Measurements from ENCODE around the gene PER3.

Gene PER3

DNA sequence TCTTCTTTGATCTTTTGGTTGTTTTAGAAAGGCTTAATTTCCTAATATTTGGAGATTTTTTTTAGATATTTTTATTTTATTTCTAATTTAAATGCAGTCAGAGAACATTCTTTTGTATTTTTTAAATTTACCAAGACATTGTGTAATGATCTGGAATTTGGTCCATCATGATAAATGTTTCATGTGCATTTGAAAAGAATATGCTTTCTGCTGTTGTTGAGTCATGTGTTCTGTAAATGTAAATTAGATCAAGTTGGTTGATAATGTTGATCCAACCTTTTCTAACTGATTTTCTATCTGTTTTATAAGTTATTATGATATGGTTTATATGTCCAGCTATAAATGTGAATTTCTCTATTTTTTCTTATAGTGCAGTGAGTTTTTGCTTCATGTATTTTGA lies 48.9 kb downstream of the PER3 start:
- DNase-seq (ENCODE audit: low spot score), result no peak

DNA sequence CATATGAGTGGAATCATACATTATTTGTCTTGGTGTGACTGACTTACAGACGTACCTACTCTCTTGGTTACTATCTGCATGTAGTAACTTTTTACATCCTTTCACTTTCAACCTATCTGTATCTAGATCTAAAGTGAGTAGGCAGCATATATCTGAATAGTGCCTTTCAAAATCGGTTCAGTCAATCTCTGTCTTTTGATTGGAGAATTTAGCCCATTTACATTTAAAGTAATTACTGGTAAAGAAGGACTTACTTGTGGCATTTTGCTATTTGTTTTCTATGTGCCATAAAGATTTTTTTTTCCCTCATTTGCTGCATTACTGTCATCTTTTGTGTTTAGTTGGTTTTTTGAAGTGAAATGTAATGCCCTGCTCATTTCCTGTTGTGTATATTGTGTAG lies 54.6 kb downstream of the PER3 start:
- no peak for DNase-seq (ENCODE audit: low spot score)

DNA sequence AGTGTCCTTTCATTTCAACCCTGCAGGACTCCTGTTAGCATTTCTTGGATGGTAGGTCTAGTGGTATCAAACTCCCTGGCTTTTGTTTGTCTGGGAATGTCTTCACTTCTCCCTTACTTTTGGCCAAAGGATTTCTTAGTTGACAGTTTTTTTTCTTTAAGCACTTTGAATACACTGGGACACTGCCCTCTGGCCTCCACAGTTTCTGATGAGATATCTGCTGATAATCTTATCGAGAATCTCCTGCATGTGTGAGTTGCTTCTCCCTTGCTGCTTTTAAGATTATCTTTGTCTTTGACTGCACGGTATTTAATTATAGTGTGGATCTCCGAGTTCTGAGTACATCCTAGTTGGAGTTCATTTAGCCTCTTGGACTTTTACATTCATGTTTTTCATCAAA lies 55.4 kb downstream of the PER3 start:
- no peak for DNase-seq (ENCODE audit: low spot score)

DNA sequence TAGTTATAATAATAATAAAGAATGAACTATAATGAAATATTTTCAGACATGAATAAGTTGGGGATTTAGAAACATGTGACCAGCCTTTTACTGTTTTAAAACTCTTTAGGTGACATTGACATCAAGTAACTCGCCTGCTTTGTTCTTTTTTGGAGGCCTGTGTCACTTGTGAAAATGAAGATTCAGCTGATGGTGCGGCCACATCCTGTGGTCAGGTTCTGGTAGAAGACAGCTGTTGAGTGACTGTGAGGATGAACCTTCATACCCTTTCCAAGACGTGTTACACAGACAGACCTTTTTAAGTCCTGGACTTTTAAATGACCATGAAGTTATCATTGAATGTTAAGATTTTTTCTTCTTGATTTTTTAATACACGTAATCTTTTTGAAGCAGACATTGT lies 58.4 kb downstream of the PER3 start:
- DNase-seq (ENCODE audit: low spot score), result peak; percentile 22

DNA sequence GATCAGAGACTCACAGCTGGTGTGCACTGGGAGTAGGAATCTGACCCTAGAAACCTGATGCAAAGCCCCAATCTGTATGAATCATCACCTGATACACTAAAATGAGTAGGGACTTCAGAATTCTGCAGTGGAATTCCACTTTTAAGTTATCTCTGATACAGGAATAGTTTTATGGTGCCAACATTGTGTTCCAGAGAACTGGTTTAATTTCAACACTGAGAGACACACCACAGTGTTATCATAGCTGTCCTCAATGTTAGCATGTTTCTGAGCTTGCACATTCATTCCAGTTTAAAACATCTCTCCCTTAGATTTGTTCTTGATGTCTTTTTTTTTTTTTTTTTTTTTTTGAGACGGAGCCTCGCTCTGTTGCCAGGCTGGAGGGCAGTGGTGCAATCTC lies 61.7 kb downstream of the PER3 start:
- no peak for DNase-seq (ENCODE audit: low spot score)

DNA sequence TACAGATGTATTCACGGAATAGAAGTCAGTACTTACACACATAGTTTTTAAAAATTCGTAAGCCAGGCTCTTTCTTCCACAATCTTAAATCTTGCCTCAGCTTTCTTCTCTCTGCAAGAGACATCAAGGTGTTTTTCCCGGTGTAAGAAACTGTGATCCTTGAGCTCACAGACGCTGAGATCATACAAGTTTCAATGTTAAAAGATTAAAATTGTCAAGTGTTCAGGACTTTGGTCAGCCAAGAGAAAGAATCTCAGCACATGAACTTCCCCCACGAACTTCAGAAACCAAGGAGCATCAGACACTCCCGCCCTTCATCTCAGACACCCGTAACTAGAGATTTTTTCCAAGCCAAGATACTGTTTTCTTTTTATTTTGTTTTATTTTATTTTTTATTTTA lies 62.6 kb downstream of the PER3 start:
- DNase-seq (ENCODE audit: low spot score), result no peak

DNA sequence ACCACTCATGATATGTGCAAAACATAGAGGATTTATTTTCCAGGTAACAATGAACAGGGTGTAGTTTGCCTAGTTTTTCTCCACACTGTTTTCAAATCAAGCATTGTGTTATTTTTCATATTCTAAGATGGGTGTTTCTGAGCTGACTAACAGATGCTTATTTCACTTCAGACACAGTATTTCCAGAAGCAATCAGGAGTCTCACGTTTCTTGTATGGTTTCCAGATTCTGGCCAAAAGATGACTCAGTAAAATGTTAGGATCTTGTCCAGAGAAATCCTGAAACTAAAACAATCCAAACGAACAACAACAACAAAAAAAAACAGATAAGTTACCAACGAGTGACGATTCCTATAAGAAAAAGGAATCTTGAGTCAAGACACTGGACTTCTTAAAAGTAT lies 63.5 kb downstream of the PER3 start:
- DNase-seq (ENCODE audit: low spot score), result no peak

DNA sequence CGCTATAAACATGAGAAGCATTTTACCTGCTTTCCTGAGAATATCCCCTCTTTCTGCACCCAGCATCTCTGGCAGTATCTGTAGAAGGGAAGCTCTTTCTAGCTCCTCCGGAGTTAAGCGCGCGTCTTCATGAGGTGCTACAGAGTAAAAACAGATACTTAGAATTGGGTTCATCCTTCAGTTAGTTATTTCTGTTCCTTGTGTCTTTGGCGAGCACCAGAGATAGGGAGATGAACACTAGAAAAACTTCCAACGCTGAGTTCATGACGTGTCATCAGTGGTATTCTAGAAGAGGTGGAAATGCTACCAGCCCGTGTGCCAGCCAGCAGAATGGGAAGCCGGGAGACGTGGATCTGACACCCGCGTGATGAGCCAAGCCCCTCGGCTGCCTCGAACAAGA lies 66.7 kb downstream of the PER3 start:
- DNase-seq (ENCODE audit: low spot score), result no peak

DNA sequence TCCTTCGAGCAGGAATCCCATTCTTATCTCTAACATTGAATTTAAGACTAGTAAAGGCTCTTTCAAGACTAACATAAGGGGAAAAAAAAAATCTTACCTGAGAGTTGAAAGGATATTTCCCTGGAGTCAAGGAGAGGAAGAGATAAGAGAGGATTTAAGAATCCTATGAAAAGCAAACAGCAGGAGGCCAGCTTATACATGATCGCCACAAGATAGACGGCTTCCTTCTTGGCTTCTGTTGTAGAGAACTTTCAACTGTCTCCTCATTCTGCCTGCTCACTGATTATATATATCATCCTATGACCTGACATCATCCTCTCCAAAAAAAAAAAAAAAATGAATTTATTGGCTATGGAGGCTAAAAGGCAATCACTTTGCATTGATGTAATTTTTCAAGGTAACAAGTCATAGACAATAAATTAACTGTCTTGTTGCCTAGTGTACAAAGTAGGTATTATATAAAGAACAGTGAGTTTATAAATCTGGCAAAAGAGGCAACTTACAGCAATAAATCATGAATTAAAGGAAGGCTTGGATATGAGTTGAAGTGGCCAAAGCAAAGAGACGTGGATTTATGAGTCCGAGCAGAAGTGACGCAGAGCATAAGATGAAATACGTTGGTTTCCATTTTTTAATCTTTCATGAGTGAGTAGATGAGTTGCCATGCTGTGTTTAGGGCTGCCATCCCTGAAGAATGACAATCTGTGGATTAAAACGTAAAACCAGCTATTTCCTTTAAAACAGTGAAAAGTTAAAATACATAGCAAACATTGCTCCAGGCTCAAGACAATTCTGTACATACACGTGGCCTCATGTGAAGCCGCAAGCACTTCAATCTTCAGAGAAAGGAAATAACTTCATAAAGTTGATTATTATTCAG lies 69.0 kb downstream of the PER3 start, which contains the start of gene UTS2:
Gene UTS2 (minus strand): TSS at position 262 of the 880 bp plus-strand sequence. CDS start 62 bp downstream, at position 200.
- DNase-seq (ENCODE audit: low spot score), result no peak

DNA sequence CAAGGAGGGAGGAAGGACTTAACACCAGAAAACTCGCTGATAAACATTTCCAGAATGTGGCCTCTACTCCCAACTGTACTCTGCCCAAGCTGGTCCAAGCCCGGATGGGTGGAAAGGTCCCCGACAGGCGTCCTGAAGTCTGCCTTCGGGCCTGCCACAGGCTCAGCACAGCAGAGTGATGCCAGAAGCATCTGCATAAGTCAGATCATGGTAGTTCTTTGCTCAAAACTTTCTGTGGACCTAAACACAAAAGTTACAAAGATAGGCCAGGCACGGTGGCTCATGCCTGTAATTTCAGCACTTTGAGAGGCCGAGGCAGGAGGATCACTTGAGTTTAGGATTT lies 69.6 kb downstream of the PER3 start:
- no peak for DNase-seq (ENCODE audit: low spot score)

DNA sequence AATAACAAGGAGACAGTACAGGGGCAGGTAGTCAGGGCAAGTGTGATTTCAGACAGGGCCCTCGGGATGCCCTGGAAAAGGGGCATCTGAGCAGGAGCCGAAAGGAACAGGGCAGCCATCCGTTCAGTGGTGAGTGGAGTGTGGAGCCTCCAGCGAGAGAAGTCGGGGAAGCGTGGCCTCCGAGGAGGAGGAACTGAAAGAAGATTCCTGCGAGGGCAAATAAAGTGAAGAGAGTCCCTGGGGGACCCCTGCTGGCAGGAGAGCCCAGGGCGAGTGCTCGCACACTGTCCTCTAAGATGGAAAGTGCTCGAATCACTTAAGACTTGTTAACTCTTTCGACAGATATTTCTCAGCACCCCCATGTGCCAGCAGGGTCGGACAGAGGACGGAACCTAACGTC lies 72.3 kb downstream of the PER3 start:
- no peak for DNase-seq (ENCODE audit: low spot score)

DNA sequence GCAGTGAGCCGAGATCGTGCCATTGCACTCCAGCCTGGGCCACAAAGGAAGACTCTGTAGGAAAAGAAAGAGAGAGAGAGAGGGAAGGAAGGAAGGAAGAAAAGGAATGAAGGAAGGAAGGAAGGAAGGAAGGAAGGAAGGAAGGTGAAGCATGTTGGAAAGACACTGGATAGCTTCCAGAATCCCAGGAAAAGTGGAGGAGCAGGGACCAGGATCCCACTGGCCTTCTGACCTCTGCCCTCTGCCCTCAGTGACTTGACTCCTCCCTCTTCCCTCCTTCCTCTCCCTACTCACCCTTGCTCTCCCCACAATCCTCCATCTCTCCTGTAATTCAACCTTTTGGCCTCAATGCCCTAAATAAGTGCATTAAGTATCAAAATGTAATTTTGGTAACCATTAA lies 72.9 kb downstream of the PER3 start:
- DNase-seq (ENCODE audit: low spot score), result no peak

DNA sequence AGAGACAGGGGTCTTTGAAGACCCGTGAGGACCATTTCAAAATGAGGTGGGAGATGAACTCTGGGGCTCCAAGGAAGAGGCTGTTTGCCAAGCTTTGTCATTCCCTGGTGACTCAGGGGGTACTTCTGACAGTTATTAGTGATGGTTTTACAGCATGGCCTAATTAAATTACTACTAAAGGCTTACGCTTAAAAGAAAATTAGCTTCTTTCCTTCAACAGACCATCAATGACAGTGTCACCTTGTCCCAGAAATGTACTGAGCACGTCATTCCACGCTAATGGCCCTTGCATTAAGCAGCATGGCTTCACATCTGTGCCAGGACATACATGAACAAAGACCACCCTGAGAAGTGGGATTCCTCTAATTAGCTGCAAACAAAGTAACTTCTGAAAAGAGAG lies 73.9 kb downstream of the PER3 start:
- no peak for DNase-seq (ENCODE audit: low spot score)

DNA sequence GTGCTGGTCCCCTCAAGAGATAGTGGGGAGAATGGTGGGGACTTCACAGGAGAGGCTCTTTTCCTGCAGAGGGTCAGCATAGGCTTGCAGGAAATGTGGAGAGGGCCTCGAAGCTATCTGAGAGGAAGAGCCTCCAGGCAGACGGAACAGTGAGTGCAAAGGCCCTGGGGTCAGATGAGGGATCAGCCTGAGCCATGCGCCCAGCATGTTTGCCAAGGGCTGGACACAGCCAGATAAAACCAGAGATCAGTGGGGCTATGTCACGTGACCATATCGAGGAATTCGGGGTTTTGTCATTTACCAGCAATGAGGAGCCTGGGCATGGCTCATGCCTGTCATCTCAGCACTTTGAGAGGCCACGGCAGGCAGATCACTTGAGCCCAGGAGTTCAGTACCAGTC lies 75.3 kb downstream of the PER3 start:
- DNase-seq (ENCODE audit: low spot score), result no peak

DNA sequence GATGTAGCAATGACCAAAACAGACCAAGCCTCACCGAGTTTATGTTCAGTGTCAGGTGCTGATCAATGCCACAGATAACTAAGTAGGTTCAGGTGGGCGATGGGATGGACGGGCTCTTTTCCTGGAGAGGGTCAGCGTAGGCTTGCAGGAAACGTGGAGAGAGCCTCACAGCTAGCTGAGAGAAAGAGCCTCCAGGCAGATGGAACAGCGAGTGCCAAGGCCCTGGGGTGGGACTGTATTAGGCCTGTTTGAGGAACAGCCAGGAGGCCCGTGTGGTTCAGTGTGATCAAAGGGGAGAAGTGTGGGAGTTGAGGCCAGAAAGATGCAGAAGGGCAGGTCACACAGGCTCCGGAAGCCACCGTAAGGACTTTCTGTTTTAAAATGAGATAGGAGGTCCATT lies 76.0 kb downstream of the PER3 start:
- no peak for DNase-seq (ENCODE audit: low spot score)

DNA sequence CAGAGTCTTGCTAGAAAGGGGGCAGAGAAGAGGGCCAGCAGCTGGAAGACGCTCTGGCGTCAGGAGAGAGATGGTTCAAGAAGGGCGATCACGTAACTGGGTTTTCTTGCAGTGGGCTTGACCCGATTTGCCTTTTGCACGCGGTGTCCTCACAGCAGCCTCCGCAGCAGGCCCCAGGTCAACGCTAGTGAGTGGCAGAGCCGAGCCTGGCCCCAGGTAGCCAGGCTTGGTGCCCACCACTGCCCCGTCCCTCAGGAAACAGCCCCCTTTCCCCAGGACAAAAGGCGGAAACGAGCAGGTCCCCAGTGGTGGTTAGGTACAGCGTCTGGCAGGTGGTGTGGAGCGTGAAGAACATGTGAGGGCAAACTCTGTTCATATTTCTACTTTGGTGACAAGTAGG lies 77.4 kb downstream of the PER3 start:
- no peak for DNase-seq (ENCODE audit: low spot score)

DNA sequence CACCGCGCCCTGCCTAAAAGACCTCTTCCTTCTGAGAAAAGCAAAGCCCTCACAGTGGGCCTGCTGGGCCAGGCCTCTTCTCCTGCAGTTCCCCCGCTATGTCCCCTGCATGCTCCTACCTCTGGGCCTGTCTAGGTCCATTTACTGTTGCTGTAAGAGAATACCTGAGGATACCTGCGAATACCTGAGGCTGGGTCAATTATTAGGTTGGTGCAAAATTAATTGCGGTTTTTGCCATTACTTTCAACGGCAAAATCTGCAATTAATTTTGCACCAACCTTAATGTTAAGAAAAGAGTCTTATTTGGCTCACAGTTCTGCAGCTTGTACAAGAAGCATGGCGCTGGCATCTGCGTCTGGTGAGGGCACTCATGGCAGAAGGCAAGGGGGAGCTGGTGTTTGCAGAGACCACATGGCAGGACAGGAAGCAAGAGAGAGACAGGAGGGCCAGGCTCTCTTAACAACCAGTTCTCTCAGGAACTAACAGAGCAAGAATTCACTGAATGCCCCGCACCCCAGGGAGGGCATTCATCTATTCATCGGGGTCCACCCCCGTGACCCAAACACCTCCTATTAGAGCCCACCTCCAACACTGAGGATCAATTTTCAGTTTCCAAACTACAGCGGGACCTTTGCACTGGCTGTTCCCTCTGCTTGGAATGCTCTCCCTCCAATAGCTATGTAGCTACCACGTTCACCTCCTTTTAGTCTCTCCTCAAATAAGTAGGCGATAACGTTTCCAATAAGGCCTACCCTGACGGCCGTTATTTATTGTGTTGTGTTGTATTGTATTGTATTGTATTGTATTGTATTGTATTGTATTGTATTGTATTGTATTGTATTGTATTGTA lies 78.3 kb downstream of the PER3 start:
- no peak for DNase-seq (ENCODE audit: low spot score)

DNA sequence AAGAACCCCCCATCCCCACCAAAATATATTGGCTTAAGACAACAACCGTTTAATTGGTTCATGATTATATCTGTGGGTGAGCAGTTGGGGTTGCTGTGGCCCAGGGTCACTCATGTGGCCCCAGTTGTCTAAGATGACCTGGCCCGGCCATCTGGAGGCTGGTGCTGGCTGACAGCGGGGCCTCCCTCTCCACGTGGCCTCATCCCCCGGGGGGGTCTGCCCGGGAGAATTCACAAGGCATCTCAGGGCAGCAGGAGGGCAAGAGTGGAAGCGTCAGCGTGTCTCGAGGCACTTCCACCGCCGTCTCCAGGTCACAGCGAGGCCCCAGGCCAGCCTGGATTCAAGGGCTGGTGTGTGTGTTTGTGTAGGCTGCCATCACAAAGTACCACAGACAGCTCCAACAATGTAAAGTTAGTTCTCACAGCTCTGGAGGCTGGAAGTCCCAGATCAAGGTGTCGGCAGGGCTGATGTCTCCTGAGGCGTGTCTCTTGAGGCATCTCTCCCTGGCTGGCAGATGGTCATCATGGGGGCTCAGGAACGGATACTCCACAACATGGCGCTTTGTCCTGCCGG lies 79.8 kb downstream of the PER3 start:
- no peak for DNase-seq (ENCODE audit: low spot score)

DNA sequence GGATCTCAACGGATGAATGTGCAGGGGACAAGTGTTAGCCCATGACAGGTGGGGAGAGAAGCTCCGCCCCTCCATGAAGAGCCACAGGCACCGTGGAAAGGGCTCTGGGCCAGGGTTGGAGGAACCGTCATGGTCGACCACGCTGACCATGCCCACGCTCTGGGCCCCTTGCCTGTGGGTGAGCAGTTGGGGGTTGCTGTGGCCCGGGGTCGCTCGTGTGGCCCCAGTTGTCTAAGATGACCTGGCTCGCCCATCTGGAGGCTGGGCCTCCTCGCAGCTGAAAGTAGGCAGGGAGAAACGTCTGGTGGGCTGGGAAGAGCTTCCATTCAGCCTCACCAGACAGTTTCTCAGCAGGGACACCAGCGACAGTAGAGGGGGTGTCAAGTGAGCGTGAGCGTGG lies 81.9 kb downstream of the PER3 start:
- DNase-seq (ENCODE audit: low spot score), result no peak

DNA sequence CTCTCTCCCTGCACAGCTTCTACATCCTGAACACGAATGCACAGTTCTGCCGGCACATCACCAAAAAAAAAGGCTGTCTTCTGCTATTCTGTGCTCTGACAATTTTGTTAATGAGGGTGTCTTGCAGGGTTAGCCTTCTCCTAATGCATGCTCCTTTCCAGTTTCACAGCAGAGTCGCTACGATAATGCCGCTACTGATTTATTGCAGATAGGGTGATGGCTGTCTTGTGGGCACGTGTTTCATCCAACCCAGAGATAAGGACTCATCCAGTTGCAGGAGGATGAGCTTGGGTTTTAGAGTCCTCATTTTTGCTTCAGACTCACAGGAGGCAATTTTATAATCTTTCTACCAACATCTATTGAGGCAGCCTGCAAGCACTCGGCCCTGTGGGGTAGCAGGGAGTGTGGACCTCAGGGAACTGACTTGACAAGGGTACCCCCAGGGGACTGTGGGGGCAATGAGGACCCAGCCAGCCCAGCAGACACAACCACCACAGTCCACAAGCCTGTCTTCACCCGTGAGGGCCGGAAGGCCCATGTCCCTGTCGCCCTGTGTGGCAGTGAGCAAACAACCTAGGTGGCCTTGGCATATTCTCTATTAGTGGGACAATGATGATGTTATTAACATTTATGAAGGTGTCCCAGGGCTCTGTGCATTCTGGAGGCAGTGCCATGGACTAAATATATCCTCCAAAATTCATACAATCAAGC lies 84.1 kb downstream of the PER3 start:
- no peak for DNase-seq (ENCODE audit: low spot score)

DNA sequence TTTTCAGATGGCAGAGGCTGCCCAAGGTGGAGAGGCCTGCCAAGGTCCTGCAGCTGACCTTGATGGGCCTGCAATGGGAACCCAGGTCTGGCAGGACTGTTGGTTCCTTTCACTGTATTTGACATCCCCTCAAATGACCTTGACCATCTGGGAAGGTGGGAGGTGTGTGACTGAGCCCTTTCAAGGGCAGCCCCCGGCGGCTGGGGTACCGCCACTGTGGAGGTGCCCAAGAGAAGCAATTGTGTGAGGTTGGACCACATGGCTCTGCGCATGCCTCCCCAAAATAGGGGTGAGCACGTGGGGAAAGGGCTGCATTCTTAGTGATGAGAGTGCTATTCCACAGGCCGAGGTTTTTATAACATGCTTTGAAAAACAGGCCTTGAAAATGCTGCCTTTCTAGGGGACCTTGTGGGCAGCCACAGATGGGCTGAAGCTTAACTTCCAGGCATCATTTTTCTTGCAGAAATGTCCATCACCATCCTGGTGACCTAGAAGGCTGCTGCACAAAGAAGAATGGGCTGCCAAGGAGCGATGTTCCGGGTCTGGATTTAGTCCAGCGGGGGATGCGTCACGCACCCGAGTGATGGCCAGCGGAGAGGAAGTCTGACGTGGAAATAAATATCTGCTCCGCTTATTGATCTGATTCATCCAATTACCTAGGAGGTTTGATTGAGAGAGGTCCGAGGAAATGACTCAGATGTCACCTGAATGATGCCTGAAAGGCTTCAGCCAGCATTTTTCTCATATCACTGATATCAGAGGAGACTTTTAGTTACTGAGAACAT lies 85.2 kb downstream of the PER3 start:
- no peak for DNase-seq (ENCODE audit: low spot score)

DNA sequence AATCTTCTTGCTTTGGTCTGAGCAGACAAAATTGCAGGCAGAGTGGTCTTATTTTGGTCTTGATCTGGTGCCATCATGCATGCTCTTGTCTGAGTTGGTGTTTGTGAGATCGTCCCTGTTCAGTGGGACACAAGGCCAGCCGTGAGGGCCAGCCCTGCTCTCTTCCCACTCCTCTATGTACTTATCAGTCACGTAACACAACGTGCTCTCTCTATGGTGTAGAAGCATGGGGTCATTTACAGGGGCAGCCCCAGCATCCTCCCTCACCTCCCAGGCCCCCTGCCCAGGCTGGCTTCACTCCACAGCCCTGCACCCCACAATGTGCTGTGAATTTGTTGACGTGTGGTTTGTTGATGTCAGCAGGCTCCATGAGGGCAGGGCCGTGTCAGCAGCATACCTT lies 87.0 kb downstream of the PER3 start:
- no peak for DNase-seq (ENCODE audit: low spot score)

Data from activated CD4-positive, alpha-beta T cell treated with anti-CD3 and anti-CD28 coated beads, Interleukin-2, Interleukin-4, amounts not matched to agents 100 ng/mL and 50 ng/mL, durations not matched to agents 16 hours and 8 hours (primary cell).